GM19397 (cell line): Measurements from ENCODE around the gene FUT6.

Experiments used
- ATAC-seq: cut with Tn5 transposase; IDR thresholded peaks from one replicate; pipeline ENCODE4 v1.9.1; 2021; ENCODE audit warnings: mild to moderate bottlenecking, moderate library complexity; ENCODE audit not compliant: unreplicated experiment

Gene FUT6

GRCh38 chr19:5806905-5807304 is 32.6 kb downstream of the FUT6 start:
- no peak for ATAC-seq

DNA sequence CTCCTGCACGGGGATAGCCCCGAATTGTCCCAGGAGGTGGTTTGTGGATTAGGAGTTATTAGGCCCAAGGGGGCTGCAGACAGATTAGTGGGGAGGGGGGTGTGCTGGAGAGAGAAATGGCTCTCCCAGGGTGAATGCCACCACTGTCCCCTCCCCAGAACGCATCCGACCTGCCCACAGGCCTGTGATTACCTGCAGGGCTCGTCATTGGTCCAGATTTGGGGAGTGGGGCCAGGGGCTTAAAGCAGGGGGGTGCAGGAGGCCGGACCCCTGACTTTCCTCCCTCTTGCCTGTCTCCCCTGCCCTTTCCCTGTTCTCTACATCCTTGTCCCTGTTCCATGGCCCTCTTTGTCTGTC is 33.4 kb downstream of the FUT6 start:
- ATAC-seq = no peak

DNA sequence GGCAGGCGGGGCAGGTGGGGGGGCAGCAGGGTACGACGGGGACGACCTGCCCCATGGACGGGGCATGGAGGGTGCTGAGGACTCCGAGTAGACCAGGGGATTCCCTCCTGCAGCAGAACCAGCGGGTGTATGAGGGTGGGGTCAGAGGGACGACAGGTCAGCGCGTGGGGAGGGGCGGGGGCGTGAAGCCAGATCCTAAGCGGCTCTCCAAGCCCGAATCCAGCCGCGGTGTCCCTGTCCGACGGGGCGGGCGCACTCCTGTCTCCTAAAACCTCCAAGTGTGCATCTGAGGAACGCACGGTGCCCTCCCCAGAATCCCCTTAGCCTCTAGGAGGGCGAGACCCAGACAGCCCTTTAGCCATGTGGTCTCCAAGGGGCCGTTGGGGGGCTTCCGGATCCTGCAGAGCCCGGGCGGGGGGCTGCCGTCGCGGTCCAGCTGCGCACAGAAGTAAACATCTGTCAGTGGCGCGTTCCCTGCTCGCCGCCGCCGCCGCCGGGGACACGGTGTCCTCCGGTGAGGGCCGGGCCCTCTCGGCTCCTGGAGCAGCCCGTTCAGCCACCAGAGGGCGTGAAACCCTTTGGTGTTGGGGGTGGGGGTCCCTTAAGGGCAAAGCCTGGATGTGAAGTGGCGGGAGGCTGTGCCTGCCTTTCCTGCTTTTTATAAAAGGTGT is 33.9 kb downstream of the FUT6 start:
- ATAC-seq = no peak

GRCh38 chr19:5804516-5805461 is 34.7 kb downstream of the FUT6 start, which contains the start of gene NRTN:
TSS of gene NRTN (plus strand) at chr19:5805067. CDS start at chr19:5824166, 19,099 bp downstream.
- no peak for ATAC-seq

DNA sequence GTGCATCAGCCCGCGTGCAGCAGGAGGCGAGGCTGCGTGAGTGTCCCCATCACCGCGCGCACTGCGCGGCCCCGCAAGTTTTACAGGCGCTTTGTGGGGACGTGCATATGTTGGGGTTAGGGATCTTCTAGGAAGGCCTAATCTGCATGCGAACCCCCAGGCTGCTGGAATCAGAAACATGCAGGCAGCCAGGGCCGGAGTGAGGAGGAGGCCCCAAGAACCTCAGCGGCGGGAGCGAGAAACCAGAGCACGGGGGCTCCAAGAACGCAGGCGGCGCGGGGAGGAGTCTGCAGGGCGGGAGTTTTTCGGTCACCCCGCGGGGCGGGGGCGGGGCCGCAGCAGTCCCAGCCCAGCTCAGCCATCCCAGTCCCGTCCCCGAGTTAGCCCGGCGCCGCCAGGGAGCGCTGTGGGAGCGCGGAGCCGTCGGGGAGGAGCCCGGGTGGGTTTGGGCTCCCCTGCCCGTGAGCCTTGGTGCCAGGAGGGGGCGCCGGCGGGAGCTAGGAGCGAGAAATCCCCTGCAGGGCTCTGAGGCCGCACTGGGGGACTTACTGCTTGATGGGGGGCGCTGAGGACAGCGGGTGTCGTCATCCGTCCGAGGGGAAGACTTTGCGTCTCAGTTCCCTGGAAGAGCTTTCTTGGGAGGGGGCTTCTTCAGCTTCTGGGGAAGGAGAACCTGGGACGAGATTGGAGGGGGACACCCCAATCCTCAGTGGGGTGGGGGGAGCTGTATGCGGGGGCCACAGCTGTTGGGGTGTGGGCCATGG is 35.6 kb downstream of the FUT6 start:
- peak; percentile 70 for ATAC-seq

- ATAC-seq = no peak
These were observed 36.1 kb downstream of the FUT6 start for GRCh38 chr19:5803441-5803751.

DNA sequence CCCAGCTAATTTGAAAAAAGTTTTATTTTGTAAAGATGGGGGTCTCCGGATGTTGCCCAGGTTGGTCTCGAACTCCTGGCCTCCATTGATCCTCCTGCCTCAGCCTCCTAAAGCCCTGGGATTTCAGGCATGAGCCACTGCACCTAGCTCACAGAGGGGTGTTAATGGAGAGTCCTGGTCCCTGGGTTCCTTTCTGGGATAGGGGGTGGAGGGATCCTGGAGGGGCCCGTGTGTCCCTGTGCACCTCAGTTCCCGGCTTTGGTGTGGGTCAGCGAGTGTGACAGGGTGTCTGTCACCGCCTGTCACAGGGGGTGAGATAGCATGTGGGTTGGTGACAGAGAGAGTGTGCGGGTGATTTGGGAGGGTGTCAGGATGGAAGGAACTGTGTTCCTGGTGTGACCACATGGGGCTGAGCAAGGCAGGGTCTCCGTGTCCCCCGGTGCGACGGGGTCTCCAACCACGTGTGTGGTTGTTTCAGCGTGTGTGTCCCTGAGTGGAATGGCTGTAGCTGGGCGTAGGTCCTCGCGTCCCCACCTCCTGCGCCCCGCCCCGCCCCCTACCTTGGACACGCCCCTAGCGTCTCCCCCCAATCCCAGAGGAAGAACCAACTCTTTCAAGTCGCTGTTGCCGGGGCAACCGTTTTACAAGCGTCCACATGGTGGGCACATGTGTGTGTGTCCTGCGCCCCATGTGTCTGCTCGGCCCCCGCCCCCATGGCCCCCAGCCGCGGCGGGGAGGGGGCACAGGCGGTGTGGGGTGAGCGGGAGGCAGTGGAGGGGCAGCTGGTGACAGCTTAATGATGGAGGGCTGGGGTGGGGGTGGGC is 37.5 kb downstream of the FUT6 start:
- ATAC-seq = no peak

DNA sequence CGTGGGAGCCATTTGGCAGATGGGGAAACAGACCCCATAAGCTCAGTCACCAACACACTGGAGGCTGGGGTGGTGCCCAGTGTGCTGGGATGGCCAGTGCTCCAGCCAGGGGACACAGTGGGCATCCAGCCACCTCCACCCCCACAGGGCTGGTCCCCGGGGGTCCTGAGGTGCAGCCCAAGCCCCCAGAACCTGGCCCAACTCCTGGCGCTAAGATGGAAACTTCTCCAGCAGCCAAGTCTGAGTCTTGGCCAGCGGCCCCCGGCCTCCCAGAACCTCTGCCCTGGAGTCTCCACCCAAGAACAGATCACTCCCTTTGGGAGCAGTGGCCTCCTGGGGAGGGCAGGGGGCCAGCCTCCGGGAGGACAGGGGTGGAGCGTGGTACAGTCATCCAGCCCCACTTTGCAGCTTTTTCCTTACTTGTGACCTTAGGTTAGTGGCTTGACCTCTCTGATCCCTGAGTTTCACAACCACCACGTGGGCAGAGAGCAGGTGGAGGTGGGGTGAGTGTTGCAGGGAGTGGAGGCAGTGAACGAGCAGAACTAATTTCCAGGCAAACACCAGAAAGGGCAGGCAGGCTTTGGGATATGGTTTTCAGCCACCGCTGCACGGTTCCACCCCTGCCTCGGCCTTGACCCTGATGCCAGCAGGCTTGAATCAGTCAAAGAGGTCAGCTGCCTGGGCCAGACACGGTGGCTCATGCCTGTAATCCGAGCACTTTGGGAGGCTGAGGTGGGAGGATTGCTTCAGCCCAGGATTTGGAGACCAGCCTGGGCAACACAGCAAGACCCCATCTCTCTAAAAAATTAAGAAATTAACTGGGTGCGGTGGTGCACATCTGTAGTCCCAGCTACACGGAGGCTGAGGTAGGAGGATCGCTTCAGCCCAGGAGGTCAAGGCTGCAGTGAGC is 38.9 kb downstream of the FUT6 start:
- ATAC-seq = no peak

DNA sequence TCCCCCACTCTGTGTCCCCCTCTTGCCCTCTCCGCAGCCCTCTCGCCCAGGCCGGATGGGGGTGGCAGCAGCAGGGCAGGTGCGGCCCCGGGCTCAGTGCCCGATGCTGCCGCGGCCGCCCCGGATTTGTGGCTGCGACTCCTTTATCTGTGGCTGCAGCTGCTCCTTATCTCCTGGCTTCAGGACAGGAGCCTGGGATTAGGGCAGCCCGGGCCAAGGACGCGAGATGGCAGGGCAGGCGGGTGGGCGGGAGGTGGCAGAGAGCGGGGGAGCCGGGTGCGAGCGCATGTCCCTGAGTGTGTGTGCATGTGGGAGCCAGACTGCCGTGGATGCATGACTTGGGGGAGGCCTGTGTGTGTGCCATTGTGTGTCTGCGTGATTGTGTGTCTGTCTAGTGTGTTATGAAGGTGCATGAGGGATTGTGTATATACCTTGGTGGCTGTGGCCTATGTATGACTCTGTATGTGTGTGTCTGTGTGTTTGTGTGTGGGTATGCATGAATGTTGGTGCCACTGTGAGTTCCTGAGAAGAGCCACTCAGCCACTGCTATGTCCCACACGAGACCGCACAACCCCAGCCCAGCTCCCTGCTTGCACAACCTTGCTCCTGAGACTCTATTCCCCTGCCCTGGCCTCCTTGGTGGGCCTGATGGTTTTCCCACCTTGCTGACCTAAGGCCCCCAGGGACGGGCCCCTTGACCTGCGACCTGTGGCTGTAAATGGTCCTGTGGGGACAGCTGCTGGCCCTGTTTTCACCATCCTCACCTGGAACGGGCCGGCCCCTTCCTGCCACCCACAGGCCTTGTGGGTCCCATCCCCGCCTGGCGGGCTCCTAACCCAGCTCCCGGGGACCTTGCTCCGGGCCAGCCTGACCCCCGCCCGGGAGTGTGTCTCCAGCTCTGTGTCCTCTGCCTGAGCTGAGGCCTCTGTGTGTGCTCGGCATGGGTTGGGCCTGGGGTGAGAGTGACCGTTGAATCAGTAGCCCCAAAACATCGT is 40.0 kb downstream of the FUT6 start:
- no peak for ATAC-seq

- no peak for ATAC-seq
These were observed 41.3 kb downstream of the FUT6 start for GRCh38 chr19:5798244-5798643.

- ATAC-seq = no peak
These were observed 44.1 kb downstream of the FUT6 start for GRCh38 chr19:5795382-5795919.

GRCh38 chr19:5793188-5793587 is 46.3 kb downstream of the FUT6 start:
- ATAC-seq = no peak

DNA sequence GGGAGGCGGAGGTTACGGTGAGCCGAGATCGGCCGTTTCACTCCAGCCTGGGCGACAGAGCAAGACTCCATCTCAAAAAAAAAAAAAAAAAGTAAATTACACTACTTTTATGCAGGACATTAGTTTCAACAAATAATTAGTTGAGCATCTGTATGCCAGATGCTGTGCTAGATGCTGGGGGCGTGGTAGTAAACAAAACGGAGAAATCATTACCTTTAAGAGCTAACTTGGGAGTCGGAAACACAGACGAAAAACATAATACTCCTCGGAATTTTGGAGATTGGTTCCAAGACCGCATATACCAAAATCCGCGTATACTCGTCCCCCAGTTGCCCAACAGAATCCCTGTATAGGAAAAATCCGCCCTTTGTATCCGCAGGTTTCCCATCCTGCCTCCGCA is 47.3 kb downstream of the FUT6 start:
- ATAC-seq = no peak

DNA sequence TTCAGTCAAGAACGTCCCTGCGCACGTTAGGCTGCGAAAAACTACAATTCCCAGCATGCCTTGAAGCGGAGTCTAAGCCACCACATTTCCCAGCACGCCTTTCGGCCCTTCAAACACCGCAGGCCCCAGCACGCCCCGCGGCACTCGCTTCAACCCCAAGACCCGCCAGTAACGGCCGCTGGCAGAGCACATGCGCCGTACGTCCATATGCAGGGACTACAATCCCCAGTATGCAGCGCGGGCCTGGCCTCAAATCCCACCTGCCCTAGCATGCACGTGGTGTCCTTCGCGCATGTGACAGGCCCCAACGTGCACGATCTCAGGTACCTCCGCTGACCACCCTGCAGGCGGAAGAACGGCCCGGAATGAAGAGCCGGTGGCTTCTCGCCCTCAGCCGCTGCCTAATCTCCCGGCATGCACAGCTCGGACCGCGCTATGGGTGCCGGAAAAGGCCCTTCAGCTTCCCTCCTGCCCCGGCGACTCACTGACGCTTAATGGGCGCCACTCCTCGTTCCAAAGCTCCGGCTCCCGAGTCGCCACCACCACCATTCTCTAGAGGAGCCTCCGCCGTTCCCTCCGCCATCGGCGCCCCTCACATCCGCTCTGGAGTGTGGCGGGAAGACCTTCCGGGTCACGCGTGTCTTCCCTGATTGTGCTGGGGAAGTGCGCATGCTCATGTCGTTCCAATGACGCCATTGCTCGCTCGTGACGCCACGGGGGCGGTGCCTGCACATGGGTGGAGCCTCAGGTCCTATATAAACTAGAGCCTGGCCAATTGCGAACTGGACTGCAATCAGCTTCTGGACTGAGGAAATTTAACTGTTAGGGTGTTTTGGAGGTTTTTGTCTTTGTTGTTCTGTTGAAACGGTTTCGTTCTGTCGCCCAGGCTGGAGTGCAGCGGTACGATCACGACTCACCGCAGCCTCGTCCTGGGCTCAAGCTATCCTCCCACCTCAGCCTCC is 48.7 kb downstream of the FUT6 start, which contains the start of gene DUS3L:
Gene DUS3L, minus strand, starts transcription at position 605 of the 962 bp plus-strand sequence. Its CDS starts 22 bp downstream, at position 583.
- ATAC-seq = peak; percentile 90

DNA sequence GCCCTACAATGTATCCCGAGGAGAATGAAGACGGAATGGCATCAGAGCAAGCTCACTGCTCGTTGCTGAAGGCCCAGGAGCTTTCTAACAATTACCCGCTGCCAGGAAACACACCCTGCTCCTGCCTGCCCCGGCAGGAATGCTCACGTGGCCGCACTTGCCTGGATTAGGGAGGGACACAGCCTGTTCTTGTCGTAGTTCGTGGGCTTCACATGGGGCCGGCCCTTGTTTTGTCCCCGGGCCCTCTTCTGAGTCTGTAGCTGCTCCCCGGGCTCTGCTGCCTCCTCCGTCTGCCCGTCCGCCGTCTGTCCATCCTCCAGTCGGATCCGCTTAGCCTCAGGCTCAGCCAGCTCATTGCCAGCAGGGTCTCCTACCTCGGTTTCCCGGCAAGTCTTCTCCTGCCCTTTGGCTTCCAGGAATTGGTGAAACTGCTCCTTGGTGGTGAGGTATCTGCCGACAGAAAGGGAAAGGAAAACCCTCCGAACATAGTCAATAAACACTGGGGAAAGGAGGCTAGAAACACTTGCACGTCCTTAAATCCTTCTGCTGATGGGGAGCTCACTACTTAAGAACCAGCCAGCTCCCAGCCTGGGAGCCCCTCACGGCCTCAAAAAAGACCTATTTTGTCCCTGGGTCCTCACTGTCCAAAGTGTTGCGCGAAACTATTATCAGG is 49.5 kb downstream of the FUT6 start:
- ATAC-seq = no peak

DNA sequence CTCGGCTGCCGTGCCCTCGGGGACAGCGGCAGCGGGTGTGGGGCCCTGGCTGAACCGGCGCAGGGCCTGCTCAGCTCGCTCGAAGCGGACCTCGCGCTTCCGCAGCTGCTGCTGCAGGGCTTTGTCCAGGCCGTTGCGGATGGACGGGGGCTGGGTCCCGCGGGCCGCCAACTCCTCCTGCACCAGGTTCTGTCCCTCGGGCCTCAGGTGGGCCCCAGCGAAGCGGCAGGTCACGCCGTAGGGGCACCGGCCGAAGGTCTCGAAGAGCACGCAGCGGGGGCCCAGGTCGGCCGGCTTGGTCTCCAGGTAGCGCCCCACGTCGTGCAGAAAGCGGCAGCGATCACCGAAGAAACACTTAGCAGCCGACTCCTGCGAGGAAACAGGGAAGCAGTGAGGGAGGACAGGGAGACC is 50.1 kb downstream of the FUT6 start:
- no peak for ATAC-seq
